ENCODE results near the gene APOC4. TPM values are rescaled to one million over a fixed set of nuclear protein-coding genes. Genes with fewer than 3 reads are reported as not detected.

Gene APOC4
- total and polyA plus RNA-seq, 2 experiments from 2014 or later, result not detected

DNA sequence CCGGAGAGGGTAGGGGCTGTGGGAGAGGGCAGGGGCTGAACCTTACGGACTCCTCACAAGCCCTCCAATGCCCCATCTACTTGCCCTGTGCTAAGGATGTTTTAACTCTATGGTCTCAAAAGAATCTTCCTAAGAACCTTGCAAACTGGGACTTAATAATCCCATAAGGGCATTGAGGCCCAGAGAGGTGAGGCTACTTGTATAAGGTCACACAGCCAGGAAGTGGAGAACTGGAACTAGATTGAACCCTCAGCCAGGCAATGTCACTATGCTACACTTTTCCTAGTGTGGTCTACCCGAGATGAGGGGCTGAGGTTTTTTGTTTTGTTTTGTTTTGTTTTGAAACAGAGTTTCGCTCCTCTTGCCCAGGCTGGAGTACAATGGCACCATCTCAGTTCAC is 10.5 kb upstream of the APOC4 start:
- Histone ChIP-seq H3K4me2 (ENCODE audit: unreplicated experiment) (no peak overlapping the region), H3K9me3 (ENCODE audit: low read depth) (no peaks in the 10 kb centered on the region)
- DNase-seq, result no peak

DNA sequence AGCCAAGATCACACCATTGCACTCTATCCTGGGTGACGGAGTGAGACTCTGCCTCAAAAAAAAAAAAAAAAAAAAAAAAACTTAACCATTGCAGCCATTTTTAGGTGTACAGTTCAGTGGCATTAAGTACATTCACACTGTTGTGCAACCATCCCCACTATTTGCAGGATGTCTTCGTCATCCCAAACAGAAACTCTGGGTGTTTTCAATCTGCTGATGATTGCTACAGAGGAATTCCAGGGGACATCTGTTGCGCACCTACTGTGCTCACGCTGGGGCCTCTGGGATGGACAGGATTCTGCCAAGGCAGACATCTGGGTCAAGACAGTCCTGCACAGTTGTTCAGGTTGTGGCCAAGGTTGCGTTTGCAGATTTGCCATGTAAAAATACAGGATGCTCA is 2.4 kb upstream of the APOC4 start:
- no peaks in the 10 kb centered on the region for H3K9me2 ChIP-seq (ENCODE audit: insufficient read depth)
- 72 to 73% methylated on average over 5 of the region's 5 CpGs for WGBS, 2 experiments (ENCODE audit: low coverage in 1 of 2, low lambda C conversion rate in 2 of 2, missing lambda C conversion rate in 2 of 2)
- H3K4me2 ChIP-seq (ENCODE audit: unreplicated experiment), result no peak overlapping the region
- no peak overlapping the region for H3K4me3 ChIP-seq
- no peak overlapping the region for H3K9ac ChIP-seq
- no peaks in the 10 kb centered on the region for H3F3A ChIP-seq (ENCODE audit: insufficient read depth)
- in situ Hi-C loops (cut with MboI), result no loop called here
- no peaks in the 10 kb centered on the region for H3K36me3 ChIP-seq (ENCODE audit: low read depth)
- no peak for DNase-seq
- no peaks in the 10 kb centered on the region for H3K79me2 ChIP-seq (ENCODE audit: insufficient read depth)
- H3K27ac ChIP-seq, result no peak overlapping the region
- H4K20me1 ChIP-seq (ENCODE audit: insufficient read depth), result no peaks in the 10 kb centered on the region
- TF ChIP-seq EZH2 (IDR thresholded peaks at IDR 0.05; ENCODE audit: insufficient read depth, poor library complexity, severe bottlenecking) (no peak), EZH2phosphoT487 (IDR thresholded peaks at IDR 0.05; ENCODE audit: insufficient read depth, low read depth) (no peak)
- H3K9me3 ChIP-seq (ENCODE audit: low read depth), result no peaks in the 10 kb centered on the region
- H2AFZ ChIP-seq, result no peak overlapping the region
- H3K4me1 ChIP-seq (ENCODE audit: insufficient read depth), result peaks cover 5% of the 10 kb centered on the region; the same call in 1 of the 2 replicates
- no peaks in the 10 kb centered on the region for H3K27me3 ChIP-seq (replicated peaks; ENCODE audit: insufficient read depth)

More for the DNA sequence above, 10.5 kb upstream of the APOC4 start:
- Histone ChIP-seq H3K4me3 (no peak overlapping the region), H3K27ac (no peak overlapping the region), H4K20me1 (ENCODE audit: insufficient read depth) (no peaks in the 10 kb centered on the region), H3K79me2 (ENCODE audit: insufficient read depth) (no peaks in the 10 kb centered on the region), H3K27me3 (replicated peaks; ENCODE audit: insufficient read depth) (no peaks in the 10 kb centered on the region), H3K9me2 (ENCODE audit: insufficient read depth) (no peaks in the 10 kb centered on the region), H2AFZ (no peak overlapping the region), H3K4me1 (ENCODE audit: insufficient read depth) (peaks cover 3% of the 10 kb centered on the region; the same call in 1 of the 2 replicates), H3K9ac (no peak overlapping the region), H3K36me3 (ENCODE audit: low read depth) (no peaks in the 10 kb centered on the region), H3F3A (ENCODE audit: insufficient read depth) (no peaks in the 10 kb centered on the region)
- WGBS, 2 experiments (ENCODE audit: low coverage in 1 of 2, low lambda C conversion rate in 2 of 2, missing lambda C conversion rate in 2 of 2), result 83 to 89% methylated on average over 4 of the region's 4 CpGs
- in situ Hi-C loops (cut with MboI), result no loop called here
- TF ChIP-seq EZH2 (IDR thresholded peaks at IDR 0.05; ENCODE audit: insufficient read depth, poor library complexity, severe bottlenecking) (no peak), EZH2phosphoT487 (IDR thresholded peaks at IDR 0.05; ENCODE audit: insufficient read depth, low read depth) (no peak)

DNA sequence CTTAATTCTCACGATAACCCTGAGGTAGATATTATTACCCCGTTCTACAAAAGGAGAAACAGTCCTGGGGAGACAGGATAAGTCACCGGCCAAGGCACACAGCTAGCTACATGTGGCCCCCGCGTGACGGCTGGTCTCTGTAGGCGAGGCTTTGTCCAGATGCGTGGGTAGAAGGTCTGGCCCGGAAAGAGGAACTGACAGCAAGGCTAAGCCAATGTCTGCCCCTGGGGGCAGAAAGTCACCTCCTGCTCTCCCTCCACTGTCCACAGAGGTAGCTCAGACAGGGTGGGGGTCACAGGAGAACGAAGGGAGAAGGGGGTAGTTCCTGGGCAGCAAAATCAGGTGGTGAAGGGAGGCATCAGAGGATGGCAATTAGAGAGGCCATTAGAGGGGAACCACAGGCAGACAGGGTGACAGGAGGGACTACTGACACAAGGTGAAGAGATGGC is 1.8 kb downstream of the APOC4 start:
- DNase-seq, result peak; percentile 69
- WGBS, 2 experiments (ENCODE audit: low coverage in 1 of 2, low lambda C conversion rate in 2 of 2, missing lambda C conversion rate in 2 of 2), result 44 to 53% methylated on average over 10 of the region's 10 CpGs
- TF ChIP-seq EZH2phosphoT487 (IDR thresholded peaks at IDR 0.05; ENCODE audit: insufficient read depth, low read depth) (no peak), EZH2 (IDR thresholded peaks at IDR 0.05; ENCODE audit: insufficient read depth, poor library complexity, severe bottlenecking) (no peak)

GRCh38 chr19:44947041-44947581 is 5.1 kb downstream of the APOC4 start:
- Histone ChIP-seq H3K27me3 (replicated peaks; ENCODE audit: insufficient read depth) (no peaks in the 10 kb centered on the region), H2AFZ (no peak overlapping the region), H3K4me1 (ENCODE audit: insufficient read depth) (peaks cover 5% of the 10 kb centered on the region; the same call in 1 of the 2 replicates), H3F3A (ENCODE audit: insufficient read depth) (no peaks in the 10 kb centered on the region; the same call in 1 of the 2 replicates), H3K9me2 (ENCODE audit: insufficient read depth) (no peaks in the 10 kb centered on the region), H4K20me1 (ENCODE audit: insufficient read depth) (no peaks in the 10 kb centered on the region), H3K27ac (no peak overlapping the region), H3K79me2 (ENCODE audit: insufficient read depth) (no peaks in the 10 kb centered on the region), H3K4me2 (ENCODE audit: unreplicated experiment) (no peak overlapping the region), H3K9ac (no peak overlapping the region), H3K36me3 (ENCODE audit: low read depth) (no peaks in the 10 kb centered on the region), H3K4me3 (no peak overlapping the region), H3K9me3 (ENCODE audit: low read depth) (no peaks in the 10 kb centered on the region)
- in situ Hi-C loops (cut with MboI), result no loop called here
- 92 to 94% methylated on average over 13 of the region's 13 CpGs for WGBS, 2 experiments (ENCODE audit: low coverage in 1 of 2, low lambda C conversion rate in 2 of 2, missing lambda C conversion rate in 2 of 2)
- no peak for TF ChIP-seq EZH2 (IDR thresholded peaks at IDR 0.05; ENCODE audit: insufficient read depth, poor library complexity, severe bottlenecking)
- TF ChIP-seq EZH2phosphoT487 (IDR thresholded peaks at IDR 0.05; ENCODE audit: insufficient read depth, low read depth), result no peak
- DNase-seq, result no peak

More for the DNA sequence above, 1.8 kb downstream of the APOC4 start:
- Histone ChIP-seq H3K9me3 (ENCODE audit: low read depth) (no peaks in the 10 kb centered on the region), H4K20me1 (ENCODE audit: insufficient read depth) (no peaks in the 10 kb centered on the region), H3K4me2 (ENCODE audit: unreplicated experiment) (no peak overlapping the region), H3K4me3 (no peak overlapping the region), H3K79me2 (ENCODE audit: insufficient read depth) (no peaks in the 10 kb centered on the region), H3K4me1 (ENCODE audit: insufficient read depth) (peaks cover 5% of the 10 kb centered on the region; the same call in 1 of the 2 replicates), H3K9ac (no peak overlapping the region), H3K27me3 (replicated peaks; ENCODE audit: insufficient read depth) (no peaks in the 10 kb centered on the region), H3K27ac (no peak overlapping the region), H3K9me2 (ENCODE audit: insufficient read depth) (no peaks in the 10 kb centered on the region), H3F3A (ENCODE audit: insufficient read depth) (no peaks in the 10 kb centered on the region), H2AFZ (no peak overlapping the region), H3K36me3 (ENCODE audit: low read depth) (no peaks in the 10 kb centered on the region)
- in situ Hi-C loops (cut with MboI), result no loop called here
